Measurements from ENCODE around the gene ANXA6.

ANXA6 gene

DNA sequence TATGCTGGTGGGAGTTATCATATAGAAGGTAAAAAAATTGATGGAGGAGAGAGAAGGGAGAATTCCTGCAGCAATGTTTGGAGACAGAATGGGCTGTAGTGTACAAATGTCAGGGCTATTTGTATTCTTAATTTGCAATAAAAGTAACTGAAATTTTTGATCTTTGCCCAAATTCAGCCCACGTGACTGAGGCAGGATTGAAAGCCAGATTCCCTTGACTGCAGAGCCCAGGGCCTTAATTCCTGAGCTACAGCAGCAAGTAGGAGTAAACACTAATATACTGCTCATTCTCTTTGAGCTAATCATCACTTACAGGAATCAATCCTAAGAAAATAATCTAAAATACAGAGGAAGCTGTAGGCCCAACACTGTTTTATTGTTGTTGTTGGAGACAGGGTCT is 5.2 kb upstream of the ANXA6 start:
- DNase-seq: no peak
- H3K36me3 Mint-ChIP-seq (ENCODE audit: low read depth): no peaks in the 10 kb centered on the region
- TF ChIP-seq, protein P1, sequence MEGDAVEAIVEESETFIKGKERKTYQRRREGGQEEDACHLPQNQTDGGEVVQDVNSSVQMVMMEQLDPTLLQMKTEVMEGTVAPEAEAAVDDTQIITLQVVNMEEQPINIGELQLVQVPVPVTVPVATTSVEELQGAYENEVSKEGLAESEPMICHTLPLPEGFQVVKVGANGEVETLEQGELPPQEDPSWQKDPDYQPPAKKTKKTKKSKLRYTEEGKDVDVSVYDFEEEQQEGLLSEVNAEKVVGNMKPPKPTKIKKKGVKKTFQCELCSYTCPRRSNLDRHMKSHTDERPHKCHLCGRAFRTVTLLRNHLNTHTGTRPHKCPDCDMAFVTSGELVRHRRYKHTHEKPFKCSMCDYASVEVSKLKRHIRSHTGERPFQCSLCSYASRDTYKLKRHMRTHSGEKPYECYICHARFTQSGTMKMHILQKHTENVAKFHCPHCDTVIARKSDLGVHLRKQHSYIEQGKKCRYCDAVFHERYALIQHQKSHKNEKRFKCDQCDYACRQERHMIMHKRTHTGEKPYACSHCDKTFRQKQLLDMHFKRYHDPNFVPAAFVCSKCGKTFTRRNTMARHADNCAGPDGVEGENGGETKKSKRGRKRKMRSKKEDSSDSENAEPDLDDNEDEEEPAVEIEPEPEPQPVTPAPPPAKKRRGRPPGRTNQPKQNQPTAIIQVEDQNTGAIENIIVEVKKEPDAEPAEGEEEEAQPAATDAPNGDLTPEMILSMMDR (IDR thresholded peaks at IDR 0.05): no peak
- H3K27me3 Mint-ChIP-seq (ENCODE audit: low read depth, poor library complexity): peaks cover 17% of the 10 kb centered on the region
- no peak overlapping the region for H3K27ac Mint-ChIP-seq
- H3K4me3 Mint-ChIP-seq: no peak overlapping the region
- H3K9me3 Mint-ChIP-seq: peaks cover 6% of the 10 kb centered on the region
- H3K4me1 Mint-ChIP-seq: peaks cover 24% of the 10 kb centered on the region

DNA sequence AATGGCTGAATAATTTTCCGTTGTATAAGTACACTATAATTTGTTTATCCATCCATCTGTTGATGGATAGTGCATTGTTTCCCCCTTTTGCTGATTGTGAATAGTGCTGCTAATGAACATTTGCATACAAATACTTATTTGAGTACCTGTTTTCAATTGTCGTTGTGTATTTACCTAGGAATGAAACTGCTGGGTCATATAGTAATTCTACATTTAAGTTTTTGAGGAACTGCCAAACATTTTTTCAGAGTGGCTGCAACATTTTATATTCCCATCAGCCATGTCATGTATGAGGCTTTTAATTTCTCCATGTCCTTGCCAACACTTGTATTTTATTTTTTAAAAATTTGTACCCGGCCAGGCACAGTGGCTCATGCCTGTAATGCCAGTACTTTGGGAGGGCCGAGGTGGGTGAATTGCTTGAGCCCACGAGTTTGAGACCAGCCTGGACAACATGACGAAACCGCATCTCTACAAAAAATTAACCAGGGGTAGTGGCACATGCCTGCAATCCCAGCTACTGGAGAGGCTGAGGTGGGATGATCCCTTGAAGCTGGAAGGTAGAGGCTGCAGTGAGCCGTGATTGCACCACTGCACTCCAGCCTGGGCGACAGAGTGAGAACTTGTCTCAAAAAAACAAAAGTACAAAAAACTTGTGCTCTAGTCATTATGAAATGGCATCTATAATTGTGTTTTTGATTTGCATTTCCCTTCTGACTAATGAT is 2.2 kb upstream of the ANXA6 start:
- DNase-seq: no peak
- TF ChIP-seq, protein P1 (IDR thresholded peaks at IDR 0.05): no peak
- no peak overlapping the region for H3K27ac Mint-ChIP-seq
- no peaks in the 10 kb centered on the region for H3K9me3 Mint-ChIP-seq
- peaks cover 49% of the 10 kb centered on the region for H3K4me1 Mint-ChIP-seq
- peak overlapping the region; percentile 49 for H3K4me3 Mint-ChIP-seq
- peaks cover 20% of the 10 kb centered on the region for H3K27me3 Mint-ChIP-seq (ENCODE audit: low read depth, poor library complexity)
- no peaks in the 10 kb centered on the region for H3K36me3 Mint-ChIP-seq (ENCODE audit: low read depth)

DNA sequence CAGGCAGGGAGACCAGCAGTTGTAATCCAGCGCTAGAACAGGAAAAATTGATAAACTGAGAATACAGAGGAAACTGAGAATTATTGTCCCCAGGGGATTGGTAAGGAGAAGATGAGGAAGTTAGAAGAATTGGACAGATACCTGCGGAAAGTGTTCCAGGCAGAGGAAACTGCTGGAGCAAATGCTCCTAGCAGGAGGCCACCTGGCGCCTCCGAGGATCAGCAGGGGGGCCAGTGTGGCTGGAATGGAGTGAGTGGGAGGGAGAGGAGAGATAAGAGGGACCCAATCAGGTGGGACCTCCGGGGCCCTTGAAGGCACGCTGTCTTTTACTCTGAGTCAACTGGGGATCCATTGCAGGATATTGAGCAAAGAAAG is 695 bp upstream of the ANXA6 start:
- H3K27ac Mint-ChIP-seq: peak overlapping the region; percentile 81
- no peaks in the 10 kb centered on the region for H3K9me3 Mint-ChIP-seq
- peaks cover 20% of the 10 kb centered on the region for H3K27me3 Mint-ChIP-seq (ENCODE audit: low read depth, poor library complexity)
- no peak for DNase-seq
- TF ChIP-seq, protein P1 (IDR thresholded peaks at IDR 0.05): no peak
- H3K4me1 Mint-ChIP-seq: peaks cover 56% of the 10 kb centered on the region
- peak overlapping the region; percentile 86 for H3K4me3 Mint-ChIP-seq
- H3K36me3 Mint-ChIP-seq (ENCODE audit: low read depth): no peaks in the 10 kb centered on the region

DNA sequence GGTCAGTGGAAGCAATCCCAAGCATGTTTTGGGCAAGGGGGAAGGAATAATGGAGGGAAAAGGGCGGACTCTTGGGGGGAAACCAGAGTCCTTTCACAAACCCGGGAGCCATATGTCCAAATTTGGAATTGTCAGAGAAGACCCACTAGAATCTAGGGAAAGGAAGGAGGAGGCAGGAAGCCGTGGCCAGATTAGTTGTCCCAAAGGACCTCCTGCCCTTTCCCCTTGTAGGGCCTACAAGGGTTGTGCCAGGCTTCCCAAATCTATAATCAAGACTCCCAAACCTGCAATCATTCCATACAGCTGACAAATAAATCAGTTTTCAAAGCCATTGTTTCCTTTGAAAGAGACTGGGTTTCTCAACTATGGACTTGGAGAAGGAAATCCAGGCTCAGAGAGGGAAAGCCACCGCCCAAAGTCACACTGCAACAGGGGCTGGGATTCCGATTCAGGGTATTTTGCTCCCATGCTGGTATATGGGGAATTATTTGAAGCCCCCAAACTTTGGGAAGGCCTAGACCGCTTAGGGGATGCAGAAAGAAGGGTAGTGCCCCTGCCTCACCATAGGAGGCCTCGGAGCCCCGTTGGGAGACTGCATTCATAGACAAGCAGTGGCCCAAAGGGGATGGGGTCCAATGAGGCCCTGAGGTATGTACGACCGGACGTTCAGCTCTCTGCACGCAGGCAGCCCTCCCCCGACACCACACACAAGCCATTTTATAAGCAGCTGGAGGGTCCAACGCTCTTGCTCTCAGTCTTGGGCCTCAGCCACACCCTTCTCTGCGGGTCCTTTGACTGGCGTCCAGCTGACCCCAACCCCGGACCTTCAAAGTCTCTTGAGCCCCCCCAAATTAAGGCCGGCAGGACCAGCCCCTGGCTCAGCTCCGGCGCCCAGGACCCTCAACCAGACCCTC is 815 bp downstream of the ANXA6 start:
- DNase-seq: peak; percentile 30
- peaks cover 17% of the 10 kb centered on the region for H3K27me3 Mint-ChIP-seq (ENCODE audit: low read depth, poor library complexity)
- H3K36me3 Mint-ChIP-seq (ENCODE audit: low read depth): no peaks in the 10 kb centered on the region
- H3K4me1 Mint-ChIP-seq: peaks cover 71% of the 10 kb centered on the region
- H3K9me3 Mint-ChIP-seq: no peaks in the 10 kb centered on the region
- H3K27ac Mint-ChIP-seq: peak overlapping the region; percentile 61
- peak overlapping the region; percentile 86 for H3K4me3 Mint-ChIP-seq
- TF ChIP-seq, protein P1 (IDR thresholded peaks at IDR 0.05): no peak

DNA sequence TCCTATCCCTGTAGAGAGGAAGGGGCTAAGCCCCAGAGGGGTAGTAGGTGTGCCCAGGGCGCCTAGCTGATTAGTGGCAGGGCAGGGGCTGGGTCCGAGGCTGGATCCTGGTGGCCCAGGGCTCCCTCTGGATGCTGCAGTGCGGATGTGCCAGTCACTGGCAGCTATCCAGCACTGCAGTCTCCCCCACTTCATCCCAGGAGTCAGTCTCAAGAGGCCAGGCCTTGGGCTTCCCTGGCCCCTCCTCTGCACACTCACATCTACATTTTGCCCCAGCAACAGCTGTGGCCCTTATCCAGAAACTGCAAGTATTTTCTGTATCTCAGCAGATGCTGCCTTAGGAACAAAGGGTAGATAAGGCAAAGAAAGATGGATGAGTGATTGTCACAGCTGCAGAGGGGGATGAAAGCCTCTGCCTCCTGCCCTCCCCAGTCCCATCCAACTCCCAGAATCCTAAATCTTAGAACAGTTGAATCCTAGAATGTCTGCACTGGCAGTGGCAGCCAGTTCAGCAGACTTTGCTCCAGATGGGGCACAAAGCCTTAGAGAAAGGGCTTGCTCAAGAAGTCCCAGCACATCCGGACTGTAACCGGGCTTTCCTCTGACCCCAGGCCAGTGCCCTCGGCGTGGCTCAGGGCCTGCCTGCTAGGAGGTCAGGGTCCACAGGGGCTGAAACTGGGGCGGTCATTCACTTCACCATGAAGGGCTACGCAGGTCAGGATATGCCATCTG is 1.6 kb downstream of the ANXA6 start:
- H3K9me3 Mint-ChIP-seq: no peaks in the 10 kb centered on the region
- H3K27me3 Mint-ChIP-seq (ENCODE audit: low read depth, poor library complexity): peaks cover 11% of the 10 kb centered on the region
- peak overlapping the region; percentile 61 for H3K27ac Mint-ChIP-seq
- peak overlapping the region; percentile 86 for H3K4me3 Mint-ChIP-seq
- TF ChIP-seq, protein P1 (IDR thresholded peaks at IDR 0.05): no peak
- DNase-seq: no peak
- H3K4me1 Mint-ChIP-seq: peaks cover 79% of the 10 kb centered on the region
- H3K36me3 Mint-ChIP-seq (ENCODE audit: low read depth): no peaks in the 10 kb centered on the region
